ENCODE data around the gene C9orf152.

Gene C9orf152

GRCh38 chr9:110179734-110180133 is 28.2 kb downstream of the C9orf152 start:
- no peak for DNase-seq

DNA sequence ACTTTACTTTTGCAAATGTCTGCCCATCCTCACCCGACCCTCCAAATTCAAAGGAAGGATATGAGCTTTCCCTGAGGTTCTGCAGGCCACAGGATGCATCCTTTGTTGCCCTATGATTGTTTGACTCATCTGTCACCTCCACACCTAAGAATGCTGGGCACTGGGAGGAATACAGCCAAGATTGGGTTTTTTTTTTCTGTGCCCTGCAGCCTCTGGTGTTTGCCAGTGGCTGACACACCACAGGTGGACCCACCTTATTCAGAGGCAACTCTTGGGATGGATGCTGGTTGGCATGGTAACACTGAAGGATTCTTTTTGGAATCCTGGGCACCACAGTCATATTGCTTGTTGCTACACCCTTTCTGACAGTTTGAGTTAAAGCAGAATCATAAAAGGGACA is 29.7 kb downstream of the C9orf152 start:
- no peak for DNase-seq

DNA sequence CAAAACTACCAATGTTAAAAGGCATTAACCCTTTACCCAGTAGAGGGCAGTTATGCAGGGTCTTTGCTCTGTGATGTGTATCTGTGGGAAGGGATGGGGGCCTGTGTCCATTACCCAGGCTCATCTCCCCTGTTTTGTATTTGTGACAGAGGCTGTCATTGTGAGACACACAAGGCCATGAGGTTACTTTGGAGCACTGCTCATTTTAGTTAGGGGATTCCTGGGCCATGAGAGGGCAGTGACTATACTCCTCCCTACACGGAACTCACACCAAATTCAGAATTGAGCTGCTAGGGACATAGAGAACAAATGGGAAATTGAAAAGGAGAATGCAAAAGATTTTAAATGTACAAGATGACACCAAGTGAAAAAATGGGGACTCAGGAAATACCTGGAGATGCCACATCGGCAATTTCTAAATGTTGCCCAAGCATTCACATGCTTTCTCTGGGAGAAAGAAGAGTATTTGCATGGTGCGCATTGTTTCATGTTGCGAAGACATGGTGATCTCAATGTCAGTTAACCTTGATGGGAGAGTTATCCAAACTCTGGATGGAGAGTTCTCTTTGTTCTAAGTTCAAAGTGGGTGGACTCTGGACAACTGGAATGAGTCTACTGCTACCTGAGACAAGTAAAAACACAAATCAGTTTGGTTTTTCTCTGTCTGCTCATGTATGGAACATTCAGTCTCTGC is 32.5 kb downstream of the C9orf152 start:
- no peak for DNase-seq

- no peak for DNase-seq
Observed at GRCh38 chr9:110173322-110173642, 34.7 kb downstream of the C9orf152 start.

DNA sequence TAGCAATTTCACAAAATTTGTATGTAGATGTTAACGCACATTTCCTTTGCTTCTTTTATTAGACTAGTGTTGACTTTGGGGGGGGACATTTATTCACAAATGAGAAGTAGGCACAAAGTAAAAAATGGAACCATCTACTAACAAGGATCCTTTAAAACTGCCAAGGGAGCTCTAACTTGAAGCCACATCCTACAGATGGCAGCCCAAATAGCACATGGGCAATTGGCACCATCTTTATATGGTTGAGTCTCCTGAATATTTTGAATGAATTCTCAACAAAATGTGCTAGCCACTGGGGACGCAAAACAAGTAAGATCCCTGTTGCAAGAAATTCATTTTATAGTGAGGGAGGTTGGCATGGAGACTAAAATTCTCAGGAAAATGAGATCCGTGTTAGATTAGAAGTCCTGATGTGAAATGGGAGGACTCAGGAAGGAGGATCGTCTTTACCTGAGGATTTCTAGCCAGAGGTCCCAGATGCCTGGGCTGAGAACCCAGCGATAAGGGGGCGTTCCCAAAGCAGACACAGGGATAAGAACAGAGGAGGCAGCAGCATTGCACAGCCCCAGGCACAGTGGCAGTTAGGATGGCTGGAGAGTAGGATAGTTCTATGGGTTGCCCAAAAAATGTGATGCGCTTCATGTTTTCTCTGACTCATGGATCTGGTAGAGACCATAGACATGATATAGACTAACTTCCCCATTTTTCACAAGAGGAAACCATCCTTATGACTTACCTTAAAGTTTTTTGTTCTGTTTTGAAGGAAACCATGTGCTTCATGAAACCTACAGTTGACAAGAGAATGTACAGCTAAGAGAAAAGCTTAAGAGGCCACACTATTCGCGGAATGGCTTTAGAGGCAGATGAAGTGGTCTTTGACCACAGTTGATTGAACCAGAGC is 37.4 kb downstream of the C9orf152 start:
- no peak for DNase-seq

GRCh38 chr9:110168486-110168885 is 39.5 kb downstream of the C9orf152 start:
- no peak for DNase-seq

- no peak for DNase-seq
Observed at GRCh38 chr9:110161940-110162339, 46.0 kb downstream of the C9orf152 start.

DNA sequence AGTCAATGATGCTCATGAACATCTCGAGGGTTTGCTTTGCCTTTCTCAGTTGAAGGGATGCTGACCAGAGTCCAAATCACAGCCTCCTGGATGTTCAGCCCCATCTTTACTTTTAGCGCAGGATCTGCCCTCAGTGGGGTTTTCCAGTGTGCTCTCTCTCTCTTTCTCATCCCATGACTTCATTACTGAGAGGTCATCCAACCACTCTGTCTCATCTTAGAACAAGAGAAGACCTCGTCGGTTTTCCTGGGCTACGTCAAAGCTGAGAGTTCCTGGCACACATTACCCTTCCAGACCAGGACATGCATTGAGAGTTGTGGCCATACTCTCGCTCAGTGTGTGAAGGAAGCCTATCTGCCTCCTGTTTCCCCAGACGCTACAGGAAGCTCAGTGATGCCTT is 47.3 kb downstream of the C9orf152 start:
- no peak for DNase-seq

- DNase-seq: no peak
Observed at GRCh38 chr9:110160123-110160522, 47.8 kb downstream of the C9orf152 start.

GRCh38 chr9:110157823-110158664 is 49.9 kb downstream of the C9orf152 start:
- no peak for DNase-seq

- DNase-seq: no peak
Observed at GRCh38 chr9:110156902-110157301, 51.1 kb downstream of the C9orf152 start.

DNA sequence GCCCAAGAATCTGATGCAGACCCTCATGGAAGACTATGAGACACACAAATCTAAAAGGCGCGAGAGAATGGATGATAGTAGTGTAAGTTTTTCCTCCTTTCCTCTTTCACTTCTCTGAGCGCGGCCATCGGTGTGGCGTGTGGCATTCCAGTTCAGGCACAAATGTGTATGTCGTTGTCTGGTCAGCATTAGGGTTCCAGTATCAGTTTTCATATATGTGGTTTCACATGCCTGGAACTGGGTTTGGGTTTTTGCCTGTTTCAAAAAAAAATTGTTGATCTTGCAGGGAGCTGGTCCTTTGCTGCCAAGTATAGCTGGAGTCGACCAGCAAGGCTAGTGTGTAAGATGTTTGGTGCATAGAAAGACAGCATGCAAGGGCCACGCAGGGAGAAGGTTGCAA is 51.5 kb downstream of the C9orf152 start:
- no peak for DNase-seq

DNA sequence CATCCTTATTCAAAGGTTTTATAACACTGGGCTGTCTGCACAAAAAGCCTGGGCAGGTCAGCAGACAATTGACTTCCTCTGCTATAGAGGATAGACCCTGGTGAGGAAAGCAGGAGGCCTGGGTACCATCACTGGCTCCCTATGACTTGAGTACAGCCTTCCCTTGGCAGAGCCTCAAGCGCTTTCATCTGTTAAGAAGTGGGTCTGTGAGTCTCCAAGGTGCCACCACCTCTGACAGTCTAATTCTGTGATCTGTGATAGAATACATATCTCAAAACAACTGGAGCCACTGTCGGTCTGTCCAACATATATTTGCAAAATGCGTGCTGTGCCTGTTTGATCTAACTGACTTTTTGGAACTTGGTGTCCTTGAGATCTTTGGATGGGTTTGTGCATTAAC is 52.2 kb downstream of the C9orf152 start:
- no peak for DNase-seq

- no peak for DNase-seq
Observed at GRCh38 chr9:110153431-110153830, 54.5 kb downstream of the C9orf152 start.

DNA sequence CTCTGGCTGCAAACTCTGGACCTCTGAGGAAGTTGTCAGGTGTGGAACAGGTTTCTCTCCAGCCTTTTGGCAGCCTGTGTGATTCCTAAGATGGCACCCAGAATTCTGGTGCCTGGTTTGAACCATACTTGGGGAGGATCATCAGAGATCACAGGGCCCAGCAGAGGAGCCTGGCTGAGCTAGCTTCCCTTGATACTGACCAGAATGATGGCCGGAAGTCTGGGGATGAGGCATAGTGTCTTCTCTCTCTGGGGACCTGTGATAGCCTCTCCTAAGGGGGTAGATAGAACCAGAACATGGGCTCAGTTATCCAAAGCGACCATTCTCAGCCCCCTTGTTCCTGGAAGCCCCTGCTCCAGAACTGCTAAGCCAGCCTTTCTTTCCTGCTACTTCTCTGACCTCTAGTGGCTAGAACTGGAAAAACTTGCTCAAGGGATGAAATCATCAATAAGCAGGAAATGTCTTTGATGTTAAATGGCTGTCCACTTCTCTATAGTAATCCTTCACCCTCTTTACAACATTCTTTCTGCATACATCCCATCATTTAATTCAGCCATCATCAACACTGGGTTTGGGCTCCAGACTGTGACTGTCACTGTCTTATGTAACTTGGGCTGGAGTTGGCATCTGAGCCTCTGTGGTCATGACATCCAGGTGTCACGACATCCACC is 55.1 kb downstream of the C9orf152 start:
- no peak for DNase-seq
